Measurements from ENCODE around the gene RNF220. TPM values are rescaled to one million over a fixed set of nuclear protein-coding genes. Genes with fewer than 3 reads are reported as not detected.

RNF220 gene
- total RNA-seq, 1 donor from 2014 or later: 89.5 TPM

GRCh38 chr1:44637702-44638411 lies 232.8 kb downstream of the RNF220 start:
- intact Hi-C loops (cut with micrococcal nuclease): no loop called here
- Mint-ChIP-seq H3K36me3 (ENCODE audit: low read depth) (peaks cover 76% of the 10 kb centered on the region), H3K9me3 (no peaks in the 10 kb centered on the region), H3K4me1 (ENCODE audit: low read depth) (peaks cover 20% of the 10 kb centered on the region), H3K27ac (no peak overlapping the region), H3K4me3 (ENCODE audit: low read depth) (no peak overlapping the region), H3K27me3 (ENCODE audit: low read depth) (no peaks in the 10 kb centered on the region)
- DNase-seq (ENCODE audit: low spot score): no peak

DNA sequence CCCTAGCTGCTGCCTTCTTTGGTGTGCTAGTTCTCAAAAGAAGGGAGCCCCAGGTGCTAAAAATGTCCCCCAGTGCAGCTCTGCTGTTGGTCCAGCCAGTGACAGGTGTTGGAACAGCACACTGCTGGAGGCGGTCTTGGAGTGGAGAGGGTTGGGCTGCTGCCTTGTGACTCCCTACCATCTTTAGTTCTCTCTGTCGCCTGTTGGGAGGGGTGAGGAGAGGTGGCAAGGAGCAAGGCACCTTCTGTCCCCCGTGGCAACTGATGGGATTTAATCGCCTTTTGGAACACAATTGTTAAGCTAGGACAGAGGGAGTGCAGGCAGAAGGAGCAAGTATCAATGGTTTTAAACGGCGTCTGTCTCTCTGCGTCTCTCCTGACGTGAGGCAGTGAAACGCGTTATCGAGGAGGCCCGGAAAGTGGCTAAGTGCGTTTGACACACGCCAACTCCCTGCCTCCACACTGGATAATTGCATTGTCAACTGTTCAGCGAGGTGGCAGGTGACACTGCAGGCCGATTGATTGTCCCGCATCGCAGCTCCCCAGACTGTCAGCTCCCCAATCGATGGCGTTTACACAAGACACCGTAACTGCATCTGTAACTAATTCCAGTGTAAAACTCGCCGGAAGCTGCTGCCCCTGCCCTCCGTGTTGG lies 235.3 kb downstream of the RNF220 start:
- no peak overlapping the region for H3K27ac Mint-ChIP-seq
- H3K36me3 Mint-ChIP-seq (ENCODE audit: low read depth): peaks cover 72% of the 10 kb centered on the region

GRCh38 chr1:44641126-44642102 lies 236.4 kb downstream of the RNF220 start:
- no peak for DNase-seq (ENCODE audit: low spot score)
- intact Hi-C loops (cut with micrococcal nuclease): no loop called here
- H3K27ac Mint-ChIP-seq: no peak overlapping the region
- H3K36me3 Mint-ChIP-seq (ENCODE audit: low read depth): peaks cover 62% of the 10 kb centered on the region
- no peaks in the 10 kb centered on the region for H3K9me3 Mint-ChIP-seq
- H3K4me1 Mint-ChIP-seq (ENCODE audit: low read depth): no peaks in the 10 kb centered on the region
- no peak overlapping the region for H3K4me3 Mint-ChIP-seq (ENCODE audit: low read depth)
- H3K27me3 Mint-ChIP-seq (ENCODE audit: low read depth): no peaks in the 10 kb centered on the region

More for the DNA sequence above, 235.3 kb downstream of the RNF220 start:
- intact Hi-C loops (cut with micrococcal nuclease): no loop called here
- no peaks in the 10 kb centered on the region for H3K4me1 Mint-ChIP-seq (ENCODE audit: low read depth)
- H3K27me3 Mint-ChIP-seq (ENCODE audit: low read depth): no peaks in the 10 kb centered on the region
- no peak overlapping the region for H3K4me3 Mint-ChIP-seq (ENCODE audit: low read depth)
- H3K9me3 Mint-ChIP-seq: no peaks in the 10 kb centered on the region
- no peak for DNase-seq (ENCODE audit: low spot score)

- no peak overlapping the region for H3K27ac Mint-ChIP-seq
- no peak for DNase-seq (ENCODE audit: low spot score)
- no peak overlapping the region for H3K4me3 Mint-ChIP-seq (ENCODE audit: low read depth)
- no peaks in the 10 kb centered on the region for H3K27me3 Mint-ChIP-seq (ENCODE audit: low read depth)
- H3K9me3 Mint-ChIP-seq: no peaks in the 10 kb centered on the region
- intact Hi-C loops (cut with micrococcal nuclease): no loop called here
- no peaks in the 10 kb centered on the region for H3K4me1 Mint-ChIP-seq (ENCODE audit: low read depth)
- H3K36me3 Mint-ChIP-seq (ENCODE audit: low read depth): peaks cover 56% of the 10 kb centered on the region
Measured at GRCh38 chr1:44642255-44642654, 237.2 kb downstream of the RNF220 start.

DNA sequence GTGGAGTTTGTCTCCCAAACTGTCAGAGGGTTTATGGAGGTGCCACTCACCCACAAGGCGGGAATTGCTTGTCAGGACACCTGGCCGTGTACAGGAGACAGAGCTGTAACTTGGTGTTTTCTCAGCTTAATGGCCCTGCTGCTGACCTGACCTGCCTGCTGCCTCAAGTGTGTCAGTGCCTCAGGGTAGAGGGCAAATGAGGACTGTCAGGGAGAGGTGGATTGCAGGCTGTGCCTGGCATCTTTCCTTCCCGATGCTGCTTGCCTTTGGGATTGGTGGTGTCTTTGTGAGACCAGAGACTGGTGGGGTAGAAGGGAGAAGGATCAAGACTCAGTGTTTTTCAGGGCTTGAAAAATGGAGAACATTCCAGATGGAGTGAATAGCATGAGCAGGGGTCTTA lies 237.9 kb downstream of the RNF220 start:
- no peak for DNase-seq (ENCODE audit: low spot score)
- Mint-ChIP-seq H3K36me3 (ENCODE audit: low read depth) (peaks cover 52% of the 10 kb centered on the region), H3K9me3 (no peaks in the 10 kb centered on the region), H3K4me1 (ENCODE audit: low read depth) (no peaks in the 10 kb centered on the region), H3K27me3 (ENCODE audit: low read depth) (no peaks in the 10 kb centered on the region), H3K4me3 (ENCODE audit: low read depth) (no peak overlapping the region), H3K27ac (no peak overlapping the region)
- intact Hi-C loops (cut with micrococcal nuclease): no loop called here

DNA sequence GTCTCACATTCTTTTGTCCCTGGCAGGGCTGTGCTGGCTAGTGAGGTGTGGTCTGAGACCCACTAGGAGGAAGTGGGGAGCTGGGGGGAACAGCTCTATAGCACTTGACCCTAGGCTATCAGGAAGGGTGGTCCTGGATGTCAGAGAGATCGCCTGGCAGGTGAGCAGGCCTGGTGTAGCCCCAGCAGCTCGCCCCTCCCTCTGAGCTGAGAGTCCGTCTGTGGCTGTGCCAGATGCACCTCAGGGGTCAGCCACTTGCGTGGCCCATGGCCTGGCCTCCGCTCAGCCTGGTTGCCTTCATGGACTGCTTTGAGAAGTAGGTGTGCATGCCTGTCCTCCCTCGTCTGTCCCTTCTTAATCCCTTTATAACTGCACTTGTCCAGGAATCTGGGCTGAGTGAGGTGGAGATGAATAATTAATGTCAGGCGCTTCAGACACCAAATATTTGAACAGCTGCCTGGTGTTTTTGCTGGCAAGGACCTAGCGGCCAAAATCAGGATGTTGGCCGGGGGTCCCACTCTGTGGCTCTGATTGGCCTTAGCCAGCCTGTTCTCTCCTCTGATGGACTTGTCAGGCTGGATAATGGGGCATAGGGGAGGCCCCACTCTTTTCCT lies 238.8 kb downstream of the RNF220 start:
- H3K27ac Mint-ChIP-seq: no peak overlapping the region
- H3K9me3 Mint-ChIP-seq: no peaks in the 10 kb centered on the region
- intact Hi-C loops (cut with micrococcal nuclease): no loop called here
- H3K27me3 Mint-ChIP-seq (ENCODE audit: low read depth): no peaks in the 10 kb centered on the region
- DNase-seq (ENCODE audit: low spot score): no peak
- H3K36me3 Mint-ChIP-seq (ENCODE audit: low read depth): peaks cover 50% of the 10 kb centered on the region
- H3K4me1 Mint-ChIP-seq (ENCODE audit: low read depth): no peaks in the 10 kb centered on the region
- H3K4me3 Mint-ChIP-seq (ENCODE audit: low read depth): no peak overlapping the region

GRCh38 chr1:44644806-44645205 lies 239.8 kb downstream of the RNF220 start:
- intact Hi-C loops (cut with micrococcal nuclease): no loop called here
- Mint-ChIP-seq H3K9me3 (no peaks in the 10 kb centered on the region), H3K36me3 (ENCODE audit: low read depth) (peaks cover 53% of the 10 kb centered on the region), H3K27me3 (ENCODE audit: low read depth) (no peaks in the 10 kb centered on the region), H3K27ac (no peak overlapping the region), H3K4me1 (ENCODE audit: low read depth) (no peaks in the 10 kb centered on the region), H3K4me3 (ENCODE audit: low read depth) (no peak overlapping the region)
- no peak for DNase-seq (ENCODE audit: low spot score)

DNA sequence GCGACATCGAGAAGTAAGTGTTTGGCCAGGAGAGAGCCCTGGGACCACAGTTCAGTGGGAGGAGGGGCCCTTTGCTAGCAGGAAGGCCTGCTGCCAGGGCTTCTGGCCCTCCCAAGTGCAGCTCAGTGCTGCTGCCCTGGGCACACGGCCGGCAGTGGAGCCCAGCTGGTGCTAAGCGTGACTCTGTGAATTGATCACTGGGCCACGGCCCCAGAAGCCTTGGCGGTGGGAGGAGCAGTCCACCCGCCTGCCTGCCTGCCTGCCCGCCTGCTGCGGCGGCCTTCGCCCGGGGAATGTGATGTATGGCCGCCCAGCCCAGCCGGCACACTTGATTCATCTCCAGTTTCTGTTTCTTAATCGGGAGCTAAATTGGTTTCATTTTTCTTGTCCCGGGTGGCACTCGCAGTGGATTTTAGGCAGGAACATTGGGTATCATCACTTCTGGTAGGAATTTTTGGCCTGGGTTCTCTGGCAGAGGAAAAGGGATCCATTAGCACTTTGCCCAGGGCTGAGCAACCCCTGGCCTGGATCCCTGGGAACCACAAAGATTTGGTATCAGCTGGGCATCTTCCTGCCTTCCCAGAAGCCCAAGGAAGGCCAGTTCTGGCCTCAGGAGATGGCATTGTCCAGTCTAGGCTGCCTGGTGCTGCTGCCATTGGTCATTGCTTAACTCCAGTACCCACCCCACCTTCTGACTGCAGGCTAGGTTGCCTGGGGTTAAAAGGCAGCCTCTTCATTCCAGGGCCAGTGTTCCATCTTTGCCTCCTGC lies 240.6 kb downstream of the RNF220 start:
- DNase-seq (ENCODE audit: low spot score): no peak
- no peak overlapping the region for H3K27ac Mint-ChIP-seq
- H3K27me3 Mint-ChIP-seq (ENCODE audit: low read depth): no peaks in the 10 kb centered on the region
- intact Hi-C loops (cut with micrococcal nuclease): no loop called here
- peaks cover 59% of the 10 kb centered on the region for H3K36me3 Mint-ChIP-seq (ENCODE audit: low read depth)
- no peaks in the 10 kb centered on the region for H3K4me1 Mint-ChIP-seq (ENCODE audit: low read depth)
- H3K9me3 Mint-ChIP-seq: no peaks in the 10 kb centered on the region
- H3K4me3 Mint-ChIP-seq (ENCODE audit: low read depth): no peak overlapping the region

DNA sequence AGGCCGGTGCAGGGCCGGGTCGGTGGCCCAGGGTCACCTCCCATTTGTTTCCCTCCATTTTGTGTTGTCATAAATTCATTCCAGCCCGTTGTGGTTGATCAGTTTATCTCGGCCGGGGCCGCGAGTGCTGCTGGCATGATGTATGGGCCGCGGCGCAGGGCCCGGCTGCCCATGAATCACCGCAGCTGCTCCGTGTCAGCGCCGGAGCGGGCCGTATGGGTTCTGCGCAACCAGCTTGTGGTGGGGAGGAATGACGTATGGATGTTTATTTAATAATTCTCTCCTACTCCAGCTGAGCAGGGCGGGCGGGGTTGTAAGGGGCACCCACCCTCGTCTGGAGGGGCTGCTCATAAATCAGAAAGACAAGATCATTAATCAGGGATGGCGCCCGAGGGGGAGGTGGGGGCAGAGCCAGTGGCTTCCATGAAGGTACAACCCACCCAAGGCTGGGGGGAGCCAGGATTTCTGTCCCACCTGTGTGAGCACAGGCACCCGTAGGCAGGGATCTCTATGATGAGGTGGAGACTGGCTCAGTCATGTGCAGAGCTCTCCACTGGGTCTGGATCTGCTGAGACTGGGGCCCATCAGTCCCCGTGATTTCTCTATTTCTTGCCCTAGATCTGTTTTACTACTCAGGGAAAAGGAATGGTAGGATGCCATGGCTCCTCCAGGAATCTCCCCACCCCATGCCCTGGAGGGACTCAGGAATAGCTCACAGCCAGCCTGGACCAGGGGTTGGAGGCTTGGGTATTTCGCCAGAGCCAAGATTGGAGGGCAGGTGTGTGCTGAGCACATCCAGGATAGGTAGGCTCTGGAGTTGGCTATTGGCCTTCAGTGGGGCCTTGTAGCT lies 241.4 kb downstream of the RNF220 start:
- H3K4me1 Mint-ChIP-seq (ENCODE audit: low read depth): no peaks in the 10 kb centered on the region
- H3K9me3 Mint-ChIP-seq: no peaks in the 10 kb centered on the region
- intact Hi-C loops (cut with micrococcal nuclease): no loop called here
- DNase-seq (ENCODE audit: low spot score): no peak
- no peak overlapping the region for H3K4me3 Mint-ChIP-seq (ENCODE audit: low read depth)
- H3K36me3 Mint-ChIP-seq (ENCODE audit: low read depth): peaks cover 58% of the 10 kb centered on the region
- H3K27me3 Mint-ChIP-seq (ENCODE audit: low read depth): no peaks in the 10 kb centered on the region
- H3K27ac Mint-ChIP-seq: no peak overlapping the region

- H3K4me1 Mint-ChIP-seq (ENCODE audit: low read depth): no peaks in the 10 kb centered on the region
- no peaks in the 10 kb centered on the region for H3K9me3 Mint-ChIP-seq
- no peak for DNase-seq (ENCODE audit: low spot score)
- no peaks in the 10 kb centered on the region for H3K27me3 Mint-ChIP-seq (ENCODE audit: low read depth)
- intact Hi-C loops (cut with micrococcal nuclease): no loop called here
- H3K36me3 Mint-ChIP-seq (ENCODE audit: low read depth): peaks cover 50% of the 10 kb centered on the region
- H3K27ac Mint-ChIP-seq: no peak overlapping the region
- H3K4me3 Mint-ChIP-seq (ENCODE audit: low read depth): no peak overlapping the region
Measured at GRCh38 chr1:44647896-44648295, 242.8 kb downstream of the RNF220 start.

- DNase-seq (ENCODE audit: low spot score): no peak
- Mint-ChIP-seq H3K27me3 (ENCODE audit: low read depth) (no peaks in the 10 kb centered on the region), H3K4me3 (ENCODE audit: low read depth) (no peak overlapping the region), H3K27ac (no peak overlapping the region), H3K4me1 (ENCODE audit: low read depth) (no peaks in the 10 kb centered on the region), H3K9me3 (no peaks in the 10 kb centered on the region), H3K36me3 (ENCODE audit: low read depth) (peaks cover 45% of the 10 kb centered on the region)
- intact Hi-C loops (cut with micrococcal nuclease): no loop called here
Measured at GRCh38 chr1:44648529-44649250, 243.6 kb downstream of the RNF220 start.
